Ramos (cell line): ENCODE data around the gene HPSE2.

Experiments
- in situ Hi-C: fragments of 300-500 bp; cut with MboI; formaldehyde crosslinking; loops from one replicate; pipeline ENCODE4 v1.14.3; 2022; ENCODE audit warnings: low sequenced_read_pairs; ENCODE audit not compliant: unreplicated experiment

The HPSE2 gene

GRCh38 chr10:98458809-98459784 is 776.6 kb downstream of the HPSE2 start:
- in situ Hi-C loops: loop anchor here (25.0 kb wide), 1 partner anchor 778 kb away; the partner anchor contains the start of gene HPSE2

GRCh38 chr10:98457721-98458120 is 777.9 kb downstream of the HPSE2 start:
- in situ Hi-C loops: loop anchor here (25.0 kb wide), 1 partner anchor 780 kb away; the partner anchor contains the start of gene HPSE2

GRCh38 chr10:98456686-98457482 is 778.8 kb downstream of the HPSE2 start:
- in situ Hi-C loops: loop anchor here (25.0 kb wide), 1 partner anchor 780 kb away; the partner anchor contains the start of gene HPSE2

GRCh38 chr10:98456043-98456570 is 779.5 kb downstream of the HPSE2 start:
- in situ Hi-C loops: loop anchor here (25.0 kb wide), 1 partner anchor 781 kb away; the partner anchor contains the start of gene HPSE2

GRCh38 chr10:98453729-98454128 is 781.9 kb downstream of the HPSE2 start:
- in situ Hi-C loops: loop anchor here (25.0 kb wide), 1 partner anchor 784 kb away; the partner anchor contains the start of gene HPSE2

GRCh38 chr10:98450618-98451017 is 785.0 kb downstream of the HPSE2 start:
- in situ Hi-C loops: loop anchor here (25.0 kb wide), 1 partner anchor 787 kb away; the partner anchor contains the start of gene HPSE2

GRCh38 chr10:98449287-98449686 is 786.4 kb downstream of the HPSE2 start:
- in situ Hi-C loops: no loop called here

- in situ Hi-C loops: no loop called here
Measured at GRCh38 chr10:98446661-98447221, 788.9 kb downstream of the HPSE2 start, which contains the start of gene HPS1. HPS1 (minus strand) TSS chr10:98446935; CDS start chr10:98443240, 3,695 bp downstream.

GRCh38 chr10:98446151-98446660 is 789.4 kb downstream of the HPSE2 start:
- in situ Hi-C loops: no loop called here

GRCh38 chr10:98445200-98445812 is 790.3 kb downstream of the HPSE2 start:
- in situ Hi-C loops: no loop called here

GRCh38 chr10:98444314-98445006 is 791.2 kb downstream of the HPSE2 start:
- in situ Hi-C loops: no loop called here

- in situ Hi-C loops: no loop called here
Measured at GRCh38 chr10:98438715-98439114, 796.9 kb downstream of the HPSE2 start.

GRCh38 chr10:98436704-98437103 is 798.9 kb downstream of the HPSE2 start:
- in situ Hi-C loops: no loop called here

GRCh38 chr10:98435178-98435577 is 800.5 kb downstream of the HPSE2 start:
- in situ Hi-C loops: no loop called here

- in situ Hi-C loops: no loop called here
Measured at GRCh38 chr10:98433881-98434732, 801.5 kb downstream of the HPSE2 start.

GRCh38 chr10:98433371-98433770 is 802.3 kb downstream of the HPSE2 start:
- in situ Hi-C loops: no loop called here

GRCh38 chr10:98432330-98432729 is 803.3 kb downstream of the HPSE2 start:
- in situ Hi-C loops: no loop called here

GRCh38 chr10:98431016-98431415 is 804.6 kb downstream of the HPSE2 start:
- in situ Hi-C loops: no loop called here
